MM.1S (cell line): ENCODE measurements around the gene THAP10.

ENCODE experiments used
- DNase-seq: peaks from one replicate; pipeline ENCODE4 v3.0.0-alpha.2; 2015
- H2AFZ ChIP-seq: fragments of 300-600 bp; sonication (generic); 2 replicates; pipeline ENCODE4 v1.6.0; 2016; ENCODE audit warnings: antibody characterized with exemption, low read length
- H3F3A ChIP-seq: fragments of 300-600 bp; sonication (generic); 2 replicates; pipeline ENCODE4 v1.6.1; 2016; ENCODE audit warnings: mild to moderate bottlenecking, antibody characterized with exemption, low read length, moderate library complexity, mixed read lengths; ENCODE audit not compliant: insufficient read depth
- H3K27ac ChIP-seq: fragments of 300-600 bp; sonication (generic); 2 replicates; pipeline ENCODE4 v1.5.1; 2016; ENCODE audit warnings: mild to moderate bottlenecking, low read length
- H3K27me3 ChIP-seq: fragments of 300-600 bp; sonication (generic); replicated peaks from 2 replicates; pipeline ENCODE4 v1.6.0; 2016; ENCODE audit warnings: low read length; ENCODE audit not compliant: insufficient read depth
- H3K36me3 ChIP-seq: fragments of 300-600 bp; sonication (generic); replicated peaks from 2 replicates; pipeline ENCODE4 v1.6.1; 2016; ENCODE audit warnings: mild to moderate bottlenecking, low read length, mixed read lengths; ENCODE audit not compliant: insufficient read depth
- H3K4me1 ChIP-seq: fragments of 300-600 bp; sonication (generic); 2 replicates; pipeline ENCODE4 v1.6.1; 2016; ENCODE audit warnings: low read length, mixed read lengths
- H3K4me2 ChIP-seq: fragments of 300-600 bp; sonication (generic); 2 replicates; pipeline ENCODE4 v1.6.0; 2016; ENCODE audit warnings: low read depth, low read length
- H3K4me3 ChIP-seq: fragments of 300-600 bp; sonication (generic); 2 replicates; pipeline ENCODE4 v1.5.1; 2016; ENCODE audit warnings: low read length, mixed read lengths
- H3K79me2 ChIP-seq: fragments of 300-600 bp; sonication (generic); 2 replicates; pipeline ENCODE4 v1.6.1; 2016; ENCODE audit warnings: mixed run types, low read length, mixed read lengths
- H3K9ac ChIP-seq: fragments of 300-600 bp; sonication (generic); 2 replicates; pipeline ENCODE4 v1.6.1; 2016; ENCODE audit warnings: low read length, mixed read lengths
- H3K9me2 ChIP-seq: fragments of 300-600 bp; sonication (generic); replicated peaks from 2 replicates; pipeline ENCODE4 v1.6.1; 2016; ENCODE audit warnings: mild to moderate bottlenecking, low read length, mixed read lengths; ENCODE audit not compliant: insufficient read depth
- H3K9me3 ChIP-seq: fragments of 300-600 bp; sonication (generic); replicated peaks from 2 replicates; pipeline ENCODE4 v1.6.1; 2016; ENCODE audit warnings: mild to moderate bottlenecking, low read length, mixed read lengths; ENCODE audit not compliant: insufficient read depth
- H4K20me1 ChIP-seq: fragments of 300-600 bp; sonication (generic); 2 replicates; pipeline ENCODE4 v1.6.1; 2016; ENCODE audit warnings: mild to moderate bottlenecking, low read length, moderate library complexity, mixed read lengths; ENCODE audit not compliant: insufficient read depth
- EZH2 ChIP-seq: fragments of 300-600 bp; sonication (generic); optimal IDR thresholded peaks from 2 replicates; pipeline ENCODE3; 2017; ENCODE audit warnings: low read depth, mild to moderate bottlenecking, antibody characterized with exemption, low read length, mixed read lengths
- EZH2phosphoT487 ChIP-seq: fragments of 300-600 bp; sonication (generic); IDR thresholded peaks from 2 replicates; pipeline ENCODE4 v1.6.1; 2018; ENCODE audit warnings: antibody characterized with exemption, low read length
- TF ChIP-seq, protein P1 (sequence below): fragments of 300-600 bp; sonication (generic); IDR thresholded peaks from 2 replicates; pipeline ENCODE4 v1.5.1; 2016; ENCODE audit warnings: antibody characterized with exemption, low read length, mixed read lengths

THAP10 gene

DNA sequence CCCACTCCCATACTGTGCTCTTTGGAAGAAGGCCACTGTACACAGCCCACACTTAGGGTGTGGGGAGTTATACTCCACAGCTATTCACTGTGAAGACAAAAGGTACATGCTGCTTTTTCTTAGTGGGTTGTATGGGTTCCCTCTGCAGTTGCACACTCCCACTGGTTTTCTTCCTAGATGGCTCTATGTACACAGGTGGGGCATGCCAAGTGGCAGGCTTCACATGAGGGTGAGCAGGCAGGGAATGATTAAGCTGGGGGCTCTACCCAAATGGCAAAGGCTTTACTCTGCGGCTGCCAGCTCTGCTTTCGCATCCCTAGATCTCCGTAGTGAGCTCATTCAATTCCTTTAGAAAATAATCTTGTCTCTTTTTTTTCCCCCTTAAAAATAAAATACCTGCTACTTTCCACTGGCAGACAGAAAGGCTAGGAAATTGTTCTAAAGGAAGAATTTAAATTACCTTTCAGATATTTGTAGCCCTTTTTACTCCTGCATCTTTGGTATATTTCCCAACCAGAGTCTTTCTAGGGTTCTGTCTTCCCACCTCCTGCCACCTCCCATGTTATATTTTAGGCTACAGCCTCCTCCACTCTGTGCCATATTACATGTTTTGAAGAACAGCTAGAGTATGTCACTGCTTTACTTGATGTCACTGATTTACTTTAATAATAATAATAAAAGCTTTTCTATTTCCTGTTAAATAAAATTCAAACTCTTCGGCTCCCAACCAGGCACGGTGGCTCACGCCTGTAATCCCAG lies 46.5 kb downstream of the THAP10 start:
- no peak overlapping the region for H3K9ac ChIP-seq
- no peaks in the 10 kb centered on the region for H3K9me2 ChIP-seq
- H4K20me1 ChIP-seq: no peaks in the 10 kb centered on the region
- no peak overlapping the region for H3K27ac ChIP-seq
- no peak for TF ChIP-seq EZH2phosphoT487
- no peak for TF ChIP-seq EZH2
- TF ChIP-seq, protein P1, sequence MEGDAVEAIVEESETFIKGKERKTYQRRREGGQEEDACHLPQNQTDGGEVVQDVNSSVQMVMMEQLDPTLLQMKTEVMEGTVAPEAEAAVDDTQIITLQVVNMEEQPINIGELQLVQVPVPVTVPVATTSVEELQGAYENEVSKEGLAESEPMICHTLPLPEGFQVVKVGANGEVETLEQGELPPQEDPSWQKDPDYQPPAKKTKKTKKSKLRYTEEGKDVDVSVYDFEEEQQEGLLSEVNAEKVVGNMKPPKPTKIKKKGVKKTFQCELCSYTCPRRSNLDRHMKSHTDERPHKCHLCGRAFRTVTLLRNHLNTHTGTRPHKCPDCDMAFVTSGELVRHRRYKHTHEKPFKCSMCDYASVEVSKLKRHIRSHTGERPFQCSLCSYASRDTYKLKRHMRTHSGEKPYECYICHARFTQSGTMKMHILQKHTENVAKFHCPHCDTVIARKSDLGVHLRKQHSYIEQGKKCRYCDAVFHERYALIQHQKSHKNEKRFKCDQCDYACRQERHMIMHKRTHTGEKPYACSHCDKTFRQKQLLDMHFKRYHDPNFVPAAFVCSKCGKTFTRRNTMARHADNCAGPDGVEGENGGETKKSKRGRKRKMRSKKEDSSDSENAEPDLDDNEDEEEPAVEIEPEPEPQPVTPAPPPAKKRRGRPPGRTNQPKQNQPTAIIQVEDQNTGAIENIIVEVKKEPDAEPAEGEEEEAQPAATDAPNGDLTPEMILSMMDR: no peak
- H3K36me3 ChIP-seq: no peaks in the 10 kb centered on the region
- no peak overlapping the region for H3K4me3 ChIP-seq
- no peak overlapping the region for H2AFZ ChIP-seq
- no peaks in the 10 kb centered on the region for H3K27me3 ChIP-seq
- no peaks in the 10 kb centered on the region for H3K79me2 ChIP-seq
- no peaks in the 10 kb centered on the region for H3K9me3 ChIP-seq
- H3F3A ChIP-seq: no peaks in the 10 kb centered on the region
- H3K4me1 ChIP-seq: no peaks in the 10 kb centered on the region
- no peak overlapping the region for H3K4me2 ChIP-seq
- no peak for DNase-seq

DNA sequence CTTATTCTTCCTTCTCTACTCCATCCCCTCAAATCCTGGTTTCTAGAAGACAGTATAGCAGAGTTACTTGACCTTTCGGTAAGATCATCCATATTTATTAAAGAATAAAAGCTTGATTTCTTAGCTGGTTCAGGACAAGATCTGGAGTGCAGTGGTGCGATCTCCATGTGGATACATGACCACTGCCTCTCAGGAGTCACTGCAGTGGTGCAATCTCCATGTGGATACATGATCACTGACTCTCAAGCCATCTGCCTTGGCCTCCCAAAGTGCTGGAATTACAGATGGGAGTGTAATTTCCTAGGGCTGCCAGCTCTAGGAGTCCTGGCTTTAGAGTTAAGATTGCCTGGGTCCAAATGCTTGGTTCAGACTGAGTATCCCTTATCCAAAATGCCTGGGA lies 54.8 kb downstream of the THAP10 start:
- TF ChIP-seq EZH2phosphoT487 (no peak), EZH2 (no peak)
- TF ChIP-seq, protein P1: no peak
- no peak overlapping the region for H3K9ac ChIP-seq
- no peak for DNase-seq
- H3F3A ChIP-seq: no peaks in the 10 kb centered on the region
- no peak overlapping the region for H3K4me3 ChIP-seq
- no peaks in the 10 kb centered on the region for H3K27me3 ChIP-seq
- H3K27ac ChIP-seq: no peak overlapping the region
- H4K20me1 ChIP-seq: no peaks in the 10 kb centered on the region
- H3K79me2 ChIP-seq: no peaks in the 10 kb centered on the region
- H2AFZ ChIP-seq: no peak overlapping the region
- H3K4me2 ChIP-seq: no peak overlapping the region
- no peaks in the 10 kb centered on the region for H3K36me3 ChIP-seq
- no peaks in the 10 kb centered on the region for H3K9me3 ChIP-seq
- no peaks in the 10 kb centered on the region for H3K9me2 ChIP-seq
- H3K4me1 ChIP-seq: 0 out of 2 replicates have a peak, but pooled peaks cover 5% of the 10 kb centered on the region

DNA sequence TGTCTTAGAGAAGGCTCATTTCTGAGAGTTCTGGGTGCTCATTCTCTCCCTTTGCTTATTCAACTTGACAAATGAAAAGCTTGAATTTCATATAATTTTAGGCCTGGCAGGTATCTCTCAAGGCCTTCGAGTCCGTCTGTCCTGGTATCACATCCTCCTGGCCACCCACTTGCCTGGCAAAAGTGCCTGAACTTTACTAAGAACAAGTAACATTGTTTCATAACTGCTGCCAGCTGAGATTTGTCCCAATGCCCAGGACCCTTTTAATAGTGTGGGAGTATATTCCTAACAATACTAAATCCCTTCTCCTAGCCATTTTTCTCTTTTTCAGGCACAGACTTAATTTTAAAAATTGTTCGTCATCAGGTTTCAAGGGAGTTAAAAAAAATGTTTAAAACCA lies 56.4 kb downstream of the THAP10 start:
- no peak overlapping the region for H3K4me3 ChIP-seq

More for the DNA sequence above, 56.4 kb downstream of the THAP10 start:
- no peaks in the 10 kb centered on the region for H3K27me3 ChIP-seq
- H4K20me1 ChIP-seq: no peaks in the 10 kb centered on the region
- 0 out of 2 replicates have a peak, but pooled peaks cover 5% of the 10 kb centered on the region for H3K4me1 ChIP-seq
- no peaks in the 10 kb centered on the region for H3K9me2 ChIP-seq
- no peaks in the 10 kb centered on the region for H3F3A ChIP-seq
- H2AFZ ChIP-seq: no peak overlapping the region
- H3K79me2 ChIP-seq: no peaks in the 10 kb centered on the region
- H3K9me3 ChIP-seq: no peaks in the 10 kb centered on the region
- H3K27ac ChIP-seq: no peak overlapping the region
- no peak overlapping the region for H3K4me2 ChIP-seq
- DNase-seq: no peak
- H3K9ac ChIP-seq: no peak overlapping the region
- TF ChIP-seq, protein P1: no peak
- TF ChIP-seq EZH2: no peak
- TF ChIP-seq EZH2phosphoT487: no peak
- H3K36me3 ChIP-seq: no peaks in the 10 kb centered on the region
